Measurements from ENCODE around the gene STUB1.

- TF ChIP-seq TAF1 (IDR thresholded peaks at IDR 0.05; ENCODE audit: low read depth) (no peak), FOXM1 (IDR thresholded peaks at IDR 0.05; ENCODE audit: borderline replicate concordance, low read depth) (no peak)
Observed at GRCh38 chr16:700684-701584, 20.7 kb downstream of the STUB1 start.

Measured in Ishikawa (cell line).